ENCODE measurements around the gene APOBEC2.

The APOBEC2 gene

DNA sequence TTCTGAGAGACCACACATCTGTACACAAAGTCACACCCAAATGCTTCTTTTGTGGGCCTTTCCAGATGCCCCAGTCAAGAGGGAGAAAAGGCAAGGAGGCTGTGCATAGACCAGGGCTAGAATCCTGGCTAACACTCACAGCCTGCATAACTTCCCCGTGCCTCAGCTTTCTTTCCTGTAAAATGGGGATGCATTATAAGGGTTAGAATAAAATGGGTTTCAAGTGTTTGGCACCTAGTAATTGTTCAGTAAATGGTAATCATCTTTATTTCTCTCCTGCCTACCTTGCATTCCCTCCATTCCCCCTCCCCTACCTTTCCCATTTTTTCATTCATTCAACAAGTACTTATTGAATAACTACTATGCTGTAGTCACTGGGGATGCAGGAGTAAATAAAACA is 43.3 kb upstream of the APOBEC2 start:
- H3K36me3 ChIP-seq (ENCODE audit: insufficient read depth, low read length): no peaks in the 10 kb centered on the region
- no peaks in the 10 kb centered on the region for H3F3A ChIP-seq (ENCODE audit: low read depth)
- H2AFZ ChIP-seq (ENCODE audit: low read length): no peak overlapping the region
- TF ChIP-seq EZH2phosphoT487 (IDR thresholded peaks at IDR 0.05; ENCODE audit: borderline replicate concordance): no peak
- TF ChIP-seq, protein P1, sequence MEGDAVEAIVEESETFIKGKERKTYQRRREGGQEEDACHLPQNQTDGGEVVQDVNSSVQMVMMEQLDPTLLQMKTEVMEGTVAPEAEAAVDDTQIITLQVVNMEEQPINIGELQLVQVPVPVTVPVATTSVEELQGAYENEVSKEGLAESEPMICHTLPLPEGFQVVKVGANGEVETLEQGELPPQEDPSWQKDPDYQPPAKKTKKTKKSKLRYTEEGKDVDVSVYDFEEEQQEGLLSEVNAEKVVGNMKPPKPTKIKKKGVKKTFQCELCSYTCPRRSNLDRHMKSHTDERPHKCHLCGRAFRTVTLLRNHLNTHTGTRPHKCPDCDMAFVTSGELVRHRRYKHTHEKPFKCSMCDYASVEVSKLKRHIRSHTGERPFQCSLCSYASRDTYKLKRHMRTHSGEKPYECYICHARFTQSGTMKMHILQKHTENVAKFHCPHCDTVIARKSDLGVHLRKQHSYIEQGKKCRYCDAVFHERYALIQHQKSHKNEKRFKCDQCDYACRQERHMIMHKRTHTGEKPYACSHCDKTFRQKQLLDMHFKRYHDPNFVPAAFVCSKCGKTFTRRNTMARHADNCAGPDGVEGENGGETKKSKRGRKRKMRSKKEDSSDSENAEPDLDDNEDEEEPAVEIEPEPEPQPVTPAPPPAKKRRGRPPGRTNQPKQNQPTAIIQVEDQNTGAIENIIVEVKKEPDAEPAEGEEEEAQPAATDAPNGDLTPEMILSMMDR (conservative IDR thresholded peaks at IDR 0.05; ENCODE audit: low read length): no peak
- H3K79me2 ChIP-seq (ENCODE audit: insufficient read depth, low read length): no peaks in the 10 kb centered on the region
- peaks cover 17% of the 10 kb centered on the region for H3K4me1 ChIP-seq (ENCODE audit: insufficient read depth, low read length, poor library complexity, severe bottlenecking)
- no peak overlapping the region for H3K9ac ChIP-seq (ENCODE audit: low read depth, low read length, poor library complexity, severe bottlenecking)
- no peaks in the 10 kb centered on the region for H3K9me2 ChIP-seq (replicated peaks; ENCODE audit: low read depth, low read length)
- H4K20me1 ChIP-seq (ENCODE audit: insufficient read depth, low read length, poor library complexity, severe bottlenecking): no peaks in the 10 kb centered on the region
- no peaks in the 10 kb centered on the region for H3K27me3 ChIP-seq (ENCODE audit: insufficient read depth, low read length, poor library complexity, severe bottlenecking)
- no peaks in the 10 kb centered on the region for H3K9me3 ChIP-seq (ENCODE audit: insufficient read depth, low read depth, low read length)
- H3K4me2 ChIP-seq (ENCODE audit: low read depth, low read length, poor library complexity, severe bottlenecking): no peak overlapping the region
- H3K4me3 ChIP-seq (ENCODE audit: low read length, poor library complexity, severe bottlenecking): no peak overlapping the region

DNA sequence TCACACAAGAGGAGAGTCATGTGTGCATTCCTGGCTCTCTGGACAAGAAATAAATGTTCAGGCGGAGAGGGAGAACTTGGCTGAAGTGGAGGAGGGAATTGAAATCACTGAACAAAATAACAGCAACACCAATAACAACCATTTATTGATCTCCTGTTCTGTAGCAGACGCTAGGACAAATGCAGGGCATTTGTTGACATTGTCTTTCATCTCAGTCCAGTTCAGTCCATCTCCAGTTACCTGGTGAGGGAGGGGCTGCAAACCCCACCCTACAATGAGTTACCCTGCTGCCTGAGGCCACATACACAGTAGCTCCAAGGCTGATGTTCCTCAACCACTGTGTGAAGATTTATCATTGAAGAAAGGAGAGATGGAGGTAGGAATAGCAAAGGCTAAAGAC is 41.3 kb upstream of the APOBEC2 start:
- no peak for TF ChIP-seq EZH2phosphoT487 (IDR thresholded peaks at IDR 0.05; ENCODE audit: borderline replicate concordance)
- TF ChIP-seq, protein P1 (conservative IDR thresholded peaks at IDR 0.05; ENCODE audit: low read length): no peak
- no peaks in the 10 kb centered on the region for H3K27me3 ChIP-seq (ENCODE audit: insufficient read depth, low read length, poor library complexity, severe bottlenecking)
- H3K9ac ChIP-seq (ENCODE audit: low read depth, low read length, poor library complexity, severe bottlenecking): no peak overlapping the region
- peaks cover 9% of the 10 kb centered on the region for H3K4me1 ChIP-seq (ENCODE audit: insufficient read depth, low read length, poor library complexity, severe bottlenecking)
- no peaks in the 10 kb centered on the region for H3K9me3 ChIP-seq (ENCODE audit: insufficient read depth, low read depth, low read length)
- H2AFZ ChIP-seq (ENCODE audit: low read length): no peak overlapping the region
- H3K4me2 ChIP-seq (ENCODE audit: low read depth, low read length, poor library complexity, severe bottlenecking): no peak overlapping the region
- H3K9me2 ChIP-seq (replicated peaks; ENCODE audit: low read depth, low read length): no peaks in the 10 kb centered on the region
- no peaks in the 10 kb centered on the region for H3K36me3 ChIP-seq (ENCODE audit: insufficient read depth, low read length)
- no peak overlapping the region for H3K4me3 ChIP-seq (ENCODE audit: low read length, poor library complexity, severe bottlenecking)
- no peaks in the 10 kb centered on the region for H4K20me1 ChIP-seq (ENCODE audit: insufficient read depth, low read length, poor library complexity, severe bottlenecking)
- H3K79me2 ChIP-seq (ENCODE audit: insufficient read depth, low read length): no peaks in the 10 kb centered on the region
- H3F3A ChIP-seq (ENCODE audit: low read depth): no peaks in the 10 kb centered on the region

DNA sequence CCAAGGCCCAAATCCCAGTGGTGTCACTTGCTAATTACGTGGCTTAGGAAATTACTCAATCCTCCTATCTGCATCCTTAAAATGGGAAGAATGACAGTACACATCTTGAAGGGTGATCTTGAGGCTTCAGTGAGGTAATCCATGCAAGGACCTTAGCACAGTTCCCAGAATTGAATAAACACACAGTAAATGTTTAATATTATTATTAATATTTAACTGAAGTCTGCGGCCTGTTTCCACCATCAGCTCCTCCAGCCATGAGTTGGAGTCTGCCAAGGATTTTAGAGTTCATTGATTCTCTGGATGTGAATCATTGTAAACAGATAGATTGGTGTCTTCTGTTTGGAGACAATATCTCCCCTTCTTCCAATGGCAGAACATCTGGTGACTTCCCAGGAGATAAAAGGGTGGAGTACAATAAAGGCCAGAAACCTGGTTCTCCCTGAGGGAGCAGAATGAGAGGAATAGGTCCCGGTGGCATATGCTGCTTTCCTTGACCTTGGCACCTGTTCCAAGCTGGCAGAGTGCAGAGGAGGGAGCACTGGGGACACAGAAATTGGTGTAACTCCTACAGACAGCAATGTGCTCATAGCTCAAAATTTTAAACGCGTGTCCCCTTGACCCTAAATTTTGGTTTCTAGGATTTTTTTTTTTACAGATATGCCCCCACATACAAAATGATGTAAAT is 39.4 kb upstream of the APOBEC2 start:
- H4K20me1 ChIP-seq (ENCODE audit: insufficient read depth, low read length, poor library complexity, severe bottlenecking): no peaks in the 10 kb centered on the region

More for the DNA sequence above, 39.4 kb upstream of the APOBEC2 start:
- H3K4me3 ChIP-seq (ENCODE audit: low read length, poor library complexity, severe bottlenecking): no peak overlapping the region
- no peaks in the 10 kb centered on the region for H3K9me2 ChIP-seq (replicated peaks; ENCODE audit: low read depth, low read length)
- no peak overlapping the region for H3K4me2 ChIP-seq (ENCODE audit: low read depth, low read length, poor library complexity, severe bottlenecking)
- no peaks in the 10 kb centered on the region for H3K9me3 ChIP-seq (ENCODE audit: insufficient read depth, low read depth, low read length)
- H3K9ac ChIP-seq (ENCODE audit: low read depth, low read length, poor library complexity, severe bottlenecking): no peak overlapping the region
- TF ChIP-seq, protein P1 (conservative IDR thresholded peaks at IDR 0.05; ENCODE audit: low read length): no peak
- no peak for TF ChIP-seq EZH2phosphoT487 (IDR thresholded peaks at IDR 0.05; ENCODE audit: borderline replicate concordance)
- no peaks in the 10 kb centered on the region for H3K27me3 ChIP-seq (ENCODE audit: insufficient read depth, low read length, poor library complexity, severe bottlenecking)
- H3F3A ChIP-seq (ENCODE audit: low read depth): no peaks in the 10 kb centered on the region
- no peaks in the 10 kb centered on the region for H3K4me1 ChIP-seq (ENCODE audit: insufficient read depth, low read length, poor library complexity, severe bottlenecking)
- no peaks in the 10 kb centered on the region for H3K36me3 ChIP-seq (ENCODE audit: insufficient read depth, low read length)
- no peaks in the 10 kb centered on the region for H3K79me2 ChIP-seq (ENCODE audit: insufficient read depth, low read length)
- no peak overlapping the region for H2AFZ ChIP-seq (ENCODE audit: low read length)

Data from Loucy (cell line).